GM18508 (cell line): ENCODE measurements around the gene CCDC148.
"Not testable (repeated sequence)": the region's sequence is repeated elsewhere in the genome, so short reads cannot be mapped to it uniquely, and the experiment has no call there.

Source experiments
- ATAC-seq: cut with Tn5 transposase; IDR thresholded peaks from one replicate; pipeline ENCODE4 v1.9.1; 2021; ENCODE audit warnings: moderate number of reproducible peaks; ENCODE audit not compliant: insufficient read depth, unreplicated experiment

CCDC148 gene

GRCh38 chr2:158312981-158313380, 143.6 kb downstream of the CCDC148 start:
- ATAC-seq, result no peak

- ATAC-seq, result not testable (repeated sequence)
These were observed 146.1 kb downstream of the CCDC148 start for GRCh38 chr2:158310407-158310806.

- ATAC-seq, result no peak
These were observed 151.1 kb downstream of the CCDC148 start for GRCh38 chr2:158305501-158305900.

GRCh38 chr2:158300394-158300793, 156.2 kb downstream of the CCDC148 start:
- no peak for ATAC-seq

- ATAC-seq, result no peak
These were observed 158.9 kb downstream of the CCDC148 start for GRCh38 chr2:158297606-158298005.

- no peak for ATAC-seq
These were observed 159.4 kb downstream of the CCDC148 start for GRCh38 chr2:158297120-158297519.

- ATAC-seq, result no peak
These were observed 162.8 kb downstream of the CCDC148 start for GRCh38 chr2:158293722-158294121.

GRCh38 chr2:158291544-158292180, 164.9 kb downstream of the CCDC148 start:
- ATAC-seq, result no peak

GRCh38 chr2:158290225-158290624, 166.3 kb downstream of the CCDC148 start:
- no peak for ATAC-seq

- no peak for ATAC-seq
These were observed 179.7 kb downstream of the CCDC148 start for GRCh38 chr2:158276619-158277471.

GRCh38 chr2:158273791-158274190, 182.8 kb downstream of the CCDC148 start:
- no peak for ATAC-seq

GRCh38 chr2:158270536-158270935, 186.0 kb downstream of the CCDC148 start:
- no peak for ATAC-seq

- no peak for ATAC-seq
These were observed 187.4 kb downstream of the CCDC148 start for GRCh38 chr2:158269143-158269542.

- ATAC-seq, result no peak
These were observed 190.4 kb downstream of the CCDC148 start for GRCh38 chr2:158266111-158266510.

GRCh38 chr2:158255257-158255656, 201.3 kb downstream of the CCDC148 start:
- no peak for ATAC-seq

GRCh38 chr2:158253170-158253569, 203.4 kb downstream of the CCDC148 start:
- no peak for ATAC-seq

GRCh38 chr2:158251356-158251755, 205.2 kb downstream of the CCDC148 start:
- no peak for ATAC-seq

- ATAC-seq, result no peak
These were observed 213.2 kb downstream of the CCDC148 start for GRCh38 chr2:158243392-158243791.

GRCh38 chr2:158242280-158242679, 214.3 kb downstream of the CCDC148 start:
- no peak for ATAC-seq

GRCh38 chr2:158240975-158241374, 215.6 kb downstream of the CCDC148 start:
- ATAC-seq, result no peak

GRCh38 chr2:158239271-158239670, 217.3 kb downstream of the CCDC148 start:
- ATAC-seq, result no peak

- no peak for ATAC-seq
These were observed 222.1 kb downstream of the CCDC148 start for GRCh38 chr2:158234497-158234896.
